Measurements from ENCODE around the gene DCN.

- no peak for TF ChIP-seq CTCF (IDR thresholded peaks at IDR 0.05)
- no peak for TF ChIP-seq EZH2 (IDR thresholded peaks at IDR 0.05)
- TF ChIP-seq EZH2phosphoT487 (IDR thresholded peaks at IDR 0.05) = no peak
These were observed 74.3 kb downstream of the DCN start for GRCh38 chr12:91108196-91108755.

Measured in neural progenitor cell (in vitro differentiated cells).